SK-N-SH (cell line): Measurements from ENCODE around the gene TIGD7. TPM values are rescaled to one million over a fixed set of nuclear protein-coding genes. Genes with fewer than 3 reads are reported as not detected.

Source experiments
- CTCF ChIA-PET: fragments of 300-600, 350-600 bp; formaldehyde crosslinking; extraction: SDS; loops from one replicate; lab custom pipeline; 2021; lab: Yijun Ruan, JAX
- POLR2A ChIA-PET: fragments of 350-600 bp; sonication (Branson Sonifier 250); formaldehyde crosslinking; extraction: SDS; loops from one replicate; lab custom pipeline; 2020; ENCODE audit warnings: antibody characterized with exemption, inconsistent platforms; lab: Yijun Ruan, JAX
- DNase-seq: peaks from one replicate; pipeline ENCODE4 v3.0.0; 2012
- H2AFZ ChIP-seq: fragments of 200-600 bp; sonication (generic); 2 replicates; pipeline ENCODE4 v1.8.1; 2016; ENCODE audit warnings: antibody characterized with exemption, mild to moderate bottlenecking, low read depth
- H3F3A ChIP-seq: fragments of 200-600 bp; sonication (generic); replicated peaks from 2 replicates; pipeline ENCODE3; 2016; ENCODE audit warnings: antibody characterized with exemption, mild to moderate bottlenecking; ENCODE audit not compliant: insufficient read depth
- H3K27ac ChIP-seq, 2 experiments: fragments of 200-500 bp in 1 of 2; fragments of 200-600 bp in 1 of 2; sonication (Bioruptor generic) in 1 of 2; sonication (generic), shearing (Covaris generic) in 1 of 2; 2 replicates each; pipeline versions ENCODE4 v1.5.1 to v1.6.1; 2014 to 2016; ENCODE audit warnings: low read depth in 2 of 2, inconsistent platforms in 1 of 2, low read length in 1 of 2, mild to moderate bottlenecking in 1 of 2, mixed read lengths in 1 of 2
- H3K27me3 ChIP-seq: fragments of 200-600 bp; sonication (generic), shearing (Covaris generic); 2 replicates; pipeline ENCODE4 v1.6.1; 2016; ENCODE audit warnings: mixed run types; ENCODE audit not compliant: insufficient read depth
- H3K36me3 ChIP-seq, 2 experiments: fragments of 200-500 bp in 1 of 2; fragments of 200-600 bp in 1 of 2; sonication (Bioruptor generic) in 1 of 2; sonication (generic) in 1 of 2; replicated peaks in 1 of 2; 2 replicates each; pipeline versions ENCODE3 to v1.5.1; 2014 to 2016; ENCODE audit warnings: low read length in 1 of 2, mild to moderate bottlenecking in 1 of 2; ENCODE audit not compliant: insufficient read depth in 2 of 2, control insufficient read depth in 1 of 2
- H3K4me1 ChIP-seq, 2 experiments: fragments of 200-500 bp in 1 of 2; fragments of 200-600 bp in 1 of 2; sonication (Bioruptor generic) in 1 of 2; sonication (generic), shearing (Covaris generic) in 1 of 2; 2 replicates each; pipeline versions ENCODE4 v1.5.1 to v1.6.1; 2014 to 2016; ENCODE audit warnings: low read depth in 1 of 2, low read length in 1 of 2, mixed run types in 1 of 2; ENCODE audit not compliant: insufficient read depth in 2 of 2, control insufficient read depth in 1 of 2
- H3K4me2 ChIP-seq: fragments of 200-600 bp; sonication (generic), shearing (Covaris generic); 2 replicates; pipeline ENCODE4 v1.6.1; 2017; ENCODE audit warnings: mixed run types
- H3K4me3 ChIP-seq, 2 experiments: fragments of 200-500 bp in 1 of 2; fragments of 200-600 bp in 1 of 2; sonication (Bioruptor generic) in 1 of 2; sonication (generic), shearing (Covaris generic) in 1 of 2; 2 replicates each; pipeline versions ENCODE4 v1.5.1 to v1.8.1; 2014 to 2016; ENCODE audit warnings: low read depth in 2 of 2, inconsistent platforms in 1 of 2, low read length in 1 of 2, mild to moderate bottlenecking in 1 of 2, mixed read lengths in 1 of 2, moderate library complexity in 1 of 2
- H3K79me2 ChIP-seq: fragments of 200-600 bp; sonication (generic); 2 replicates; pipeline ENCODE4 v1.8.1; 2017; ENCODE audit warnings: mild to moderate bottlenecking; ENCODE audit not compliant: insufficient read depth
- H3K9ac ChIP-seq: fragments of 200-600 bp; sonication (generic); 2 replicates; pipeline ENCODE4 v1.6.1; 2017; ENCODE audit warnings: mixed run types
- H3K9me2 ChIP-seq: fragments of 200-600 bp; sonication (generic); 2 replicates; pipeline ENCODE4 v1.6.1; 2017; ENCODE audit warnings: mixed run types
- H3K9me3 ChIP-seq: fragments of 200-600 bp; sonication (generic); 2 replicates; pipeline ENCODE4 v1.6.1; 2017; ENCODE audit warnings: mixed run types, mild to moderate bottlenecking, moderate library complexity
- H4K20me1 ChIP-seq: fragments of 200-600 bp; sonication (generic); 2 replicates; pipeline ENCODE4 v1.6.1; 2017; ENCODE audit warnings: mild to moderate bottlenecking, mixed run types; ENCODE audit not compliant: insufficient read depth
- CTCF ChIP-seq: fragments of 200-600 bp; sonication (generic); IDR thresholded peaks from 2 replicates; pipeline ENCODE4 v1.6.1; 2017; ENCODE audit warnings: antibody characterized with exemption, mild to moderate bottlenecking, moderate library complexity
- ELF1 ChIP-seq: IDR thresholded peaks from 2 replicates; pipeline ENCODE4 v1.4.0; 2012
- EP300 ChIP-seq, 2 experiments: IDR thresholded peaks; 2 replicates each; pipeline versions ENCODE4 v1.4.0 to v1.6.1; 2012; ENCODE audit warnings: borderline replicate concordance in 1 of 2, low read depth in 1 of 2, low read length in 1 of 2
- FOSL2 ChIP-seq: IDR thresholded peaks from 2 replicates; pipeline ENCODE4 v1.4.0; 2012; ENCODE audit warnings: low read depth, mild to moderate bottlenecking, moderate library complexity, borderline replicate concordance
- FOXM1 ChIP-seq: IDR thresholded peaks from 2 replicates; pipeline ENCODE4 v1.4.0; 2012; ENCODE audit warnings: low read depth, mild to moderate bottlenecking
- GATA2 ChIP-seq: sonication (generic); formaldehyde crosslinking; IDR thresholded peaks from 2 replicates; pipeline ENCODE4 v1.5.0; 2020; ENCODE audit warnings: mild to moderate bottlenecking, missing genetic modification reagents
- JUND ChIP-seq: IDR thresholded peaks from 2 replicates; pipeline ENCODE4 v1.4.0; 2012
- MAX ChIP-seq: IDR thresholded peaks from 2 replicates; pipeline ENCODE4 v1.4.0; 2012; ENCODE audit warnings: low read depth
- MXI1 ChIP-seq: IDR thresholded peaks from 2 replicates; pipeline ENCODE4 v1.6.1; 2012; ENCODE audit warnings: mild to moderate bottlenecking, low read depth, low read length, improper control_type of control experiment
- NRF1 ChIP-seq: IDR thresholded peaks from 2 replicates; pipeline ENCODE4 v1.6.1; 2012; ENCODE audit warnings: low read depth, mild to moderate bottlenecking, low read length
- PBX3 ChIP-seq: IDR thresholded peaks from 2 replicates; pipeline ENCODE4; 2012
- RAD21 ChIP-seq: IDR thresholded peaks from 2 replicates; pipeline ENCODE4 v1.6.1; 2012; ENCODE audit warnings: mild to moderate bottlenecking, low read length
- REST ChIP-seq: IDR thresholded peaks from 2 replicates; pipeline ENCODE4 v1.6.1; 2012; ENCODE audit warnings: mild to moderate bottlenecking, low read depth, low read length, moderate library complexity
- SMC3 ChIP-seq: IDR thresholded peaks from 2 replicates; pipeline ENCODE4 v1.6.1; 2012; ENCODE audit warnings: low read depth, low read length, improper control_type of control experiment
- TAF1 ChIP-seq: IDR thresholded peaks from 2 replicates; pipeline ENCODE4 v1.6.1; 2012; ENCODE audit warnings: low read depth, mild to moderate bottlenecking, low read length, moderate library complexity, borderline replicate concordance
- TCF12 ChIP-seq: IDR thresholded peaks from 2 replicates; pipeline ENCODE4 v1.4.0; 2012
- TEAD4 ChIP-seq: IDR thresholded peaks from 2 replicates; pipeline ENCODE4 v1.4.0; 2012; ENCODE audit warnings: mild to moderate bottlenecking, borderline replicate concordance; ENCODE audit not compliant: insufficient read depth
- USF1 ChIP-seq: IDR thresholded peaks from 2 replicates; pipeline ENCODE4 v1.4.0; 2012; ENCODE audit warnings: low read depth, borderline replicate concordance
- YY1 ChIP-seq: IDR thresholded peaks from 2 replicates; pipeline ENCODE4 v1.4.0; 2012; ENCODE audit warnings: low read depth, mild to moderate bottlenecking
- WGBS: methylation state at CpG from one replicate; pipeline ENCODE4 v1.1.6; 2017; ENCODE audit warnings: low lambda C conversion rate; 5-methylcytosine and 5-hydroxymethylcytosine counted together
- polyA plus RNA-seq, 3 experiments: library from polyadenylated mRNA; depleted of rRNA; stranded (reverse); fragments of >200 nt; gene quantifications; 2 replicates each; pipeline ENCODE4 v1.2.3, GENCODE V29; 2012

The TIGD7 gene
- polyA plus RNA-seq, 1 of the 3 experiments (the other 2 are of a cell fraction), result 1.2 TPM

- peak; percentile 52; the same call in 1 of the 2 replicates for TF ChIP-seq REST
- TF ChIP-seq JUND, result no peak
- TF ChIP-seq FOSL2, result peak; percentile 12; the same call in 1 of the 2 replicates
- TF ChIP-seq GATA2 (CRISPR knock-in tag), result no peak
- no peak for TF ChIP-seq FOXM1
- peak; percentile 78 for TF ChIP-seq NRF1
- no peak for TF ChIP-seq EP300 (IDR thresholded peaks at IDR 0.05; ENCODE audit: borderline replicate concordance in 1 of 2, low read depth in 1 of 2, low read length in 1 of 2)
- no peak for TF ChIP-seq TEAD4
- peak; percentile 88 for TF ChIP-seq MAX
- TF ChIP-seq TAF1, result peak; percentile 42; the same call in 1 of the 2 replicates
These were observed 22.3 kb downstream of the TIGD7 start, which contains the start of gene ZNF263 (continued) for GRCh38 chr16:3282730-3283542.

GRCh38 chr16:3282103-3282729 lies 23.0 kb downstream of the TIGD7 start:
- 11% methylated on average over 13 of the region's 29 CpGs for WGBS
- Histone ChIP-seq H3K4me1 (peaks cover 7 to 18% of the 10 kb centered on the region in 2 experiments), H2AFZ (peak overlapping the region; percentile 96), H4K20me1 (0 out of 2 replicates have a peak, but pooled peaks cover 5% of the 10 kb centered on the region), H3K9me3 (no peaks in the 10 kb centered on the region), H3K4me2 (peak overlapping the region; percentile 99), H3K9ac (peak overlapping the region; percentile 76), H3K27ac (peak overlapping the region; percentile 98 to 99), H3K27me3 (peaks cover 8% of the 10 kb centered on the region; the same call in 1 of the 2 replicates), H3F3A (peaks cover 4% of the 10 kb centered on the region), H3K9me2 (no peaks in the 10 kb centered on the region), H3K36me3 (peaks cover 18 to 28% of the 10 kb centered on the region in 2 experiments), H3K79me2 (peaks cover 39% of the 10 kb centered on the region), H3K4me3 (peak overlapping the region; percentile 84 to 91)
- peak; percentile 88 for DNase-seq
- no peak for TF ChIP-seq ELF1
- 0 out of 2 replicates have a peak, but pooled peaks have one; percentile 7 for TF ChIP-seq YY1
- TF ChIP-seq RAD21, result no peak
- no peak for TF ChIP-seq SMC3
- TF ChIP-seq MXI1, result no peak
- no peak for TF ChIP-seq FOXM1
- no peak for TF ChIP-seq MAX
- TF ChIP-seq NRF1, result no peak
- TF ChIP-seq TCF12, result no peak
- 0 out of 2 replicates have a peak, but pooled peaks have one; percentile 10 for TF ChIP-seq CTCF
- no peak for TF ChIP-seq PBX3
- no peak for TF ChIP-seq USF1
- ChIA-PET POLR2A (interaction anchor here (0.6 to 1.9 kb wide), 11 partner anchors 15 to 599 kb away, joined by 3 to 9 read pairs (median 4); partner anchors contain the start of genes NAA60 and ZNF597), CTCF (interaction anchor here (0.9 to 1.6 kb wide), 4 partner anchors 15 to 34 kb away, joined by 3 to 5 read pairs (median 3); no protein-coding TSS in a partner anchor)
